Measurements from ENCODE around the gene B3GALNT2.
A peak's percentile ranks its signal among the peaks of the same experiment; 100 is the strongest.
"Not testable (repeated sequence)": the region's sequence is repeated elsewhere in the genome, so short reads cannot be mapped to it uniquely, and the experiment has no call there.

Gene B3GALNT2

DNA sequence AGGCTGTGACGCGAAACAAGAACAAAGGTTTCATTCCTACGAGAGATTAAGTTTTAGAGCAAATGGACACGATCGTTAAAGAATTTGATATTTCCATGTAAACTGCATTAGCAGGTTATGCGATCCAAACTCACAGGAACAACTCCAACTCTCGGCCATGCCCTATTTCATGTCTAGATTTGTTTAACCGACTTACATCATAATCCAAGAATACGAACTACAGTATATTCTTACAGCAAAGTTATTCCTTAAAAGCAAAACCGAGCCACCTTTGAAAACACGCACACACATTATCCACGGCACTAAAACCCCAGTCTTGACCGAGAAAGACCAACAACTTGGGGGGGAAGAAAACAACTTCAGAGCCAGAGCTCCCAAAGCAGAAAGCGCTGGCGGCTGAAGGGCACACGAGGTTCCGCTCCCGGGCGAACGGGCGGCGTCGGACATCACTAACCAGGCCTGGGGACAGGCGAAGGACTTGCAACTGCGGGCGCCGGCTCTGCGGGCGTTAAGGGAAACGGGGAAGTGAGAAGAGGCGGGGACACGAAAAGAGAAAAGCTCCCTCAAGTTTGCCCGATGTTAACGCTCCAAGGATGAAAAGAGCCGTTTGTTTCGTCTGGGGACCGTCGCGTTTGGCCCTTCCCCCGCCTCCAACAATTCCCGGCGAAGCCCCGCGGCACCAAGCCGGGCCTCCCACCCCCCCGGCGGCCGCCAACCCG lies 690 bp downstream of the B3GALNT2 start:
- DNase-seq (ENCODE audit: low read depth) = no peak

DNA sequence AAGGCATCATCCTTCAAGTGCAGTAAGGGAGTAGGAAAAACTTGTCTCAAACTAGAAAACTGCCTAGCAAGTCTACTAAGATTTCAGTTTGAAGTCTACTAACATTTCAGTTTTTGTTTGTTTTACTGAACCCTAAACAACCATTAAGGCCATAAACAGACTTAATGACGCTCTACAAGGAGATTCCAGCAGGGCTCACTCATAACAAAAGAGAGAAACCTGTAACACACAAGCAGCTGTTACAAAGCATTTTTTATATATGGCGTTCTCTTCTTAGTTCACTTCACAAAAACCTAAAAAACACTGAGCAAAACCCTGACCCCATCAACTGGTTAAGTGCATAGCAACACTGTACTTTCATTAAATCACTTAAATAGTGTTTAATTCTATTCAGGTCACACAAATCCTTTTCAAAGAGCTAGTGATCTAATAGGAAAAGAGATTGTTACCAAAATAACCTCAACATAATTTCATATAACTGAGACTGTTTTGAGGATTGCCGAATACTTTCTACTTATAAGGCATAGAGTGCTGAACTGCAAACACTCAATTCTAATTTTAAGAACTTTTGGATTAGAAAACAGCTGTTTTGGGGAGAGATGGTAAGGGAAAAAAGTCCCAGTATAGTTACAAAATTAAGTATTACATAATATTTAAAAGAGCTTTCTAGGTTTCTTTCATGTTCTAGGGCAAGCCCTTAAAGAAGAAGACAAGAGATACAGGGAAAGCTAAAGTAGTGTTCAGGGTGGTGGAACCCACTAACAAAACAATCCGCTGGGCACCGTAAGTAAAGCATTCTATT lies 1.4 kb downstream of the B3GALNT2 start:
- no peak for DNase-seq (ENCODE audit: low read depth)

DNA sequence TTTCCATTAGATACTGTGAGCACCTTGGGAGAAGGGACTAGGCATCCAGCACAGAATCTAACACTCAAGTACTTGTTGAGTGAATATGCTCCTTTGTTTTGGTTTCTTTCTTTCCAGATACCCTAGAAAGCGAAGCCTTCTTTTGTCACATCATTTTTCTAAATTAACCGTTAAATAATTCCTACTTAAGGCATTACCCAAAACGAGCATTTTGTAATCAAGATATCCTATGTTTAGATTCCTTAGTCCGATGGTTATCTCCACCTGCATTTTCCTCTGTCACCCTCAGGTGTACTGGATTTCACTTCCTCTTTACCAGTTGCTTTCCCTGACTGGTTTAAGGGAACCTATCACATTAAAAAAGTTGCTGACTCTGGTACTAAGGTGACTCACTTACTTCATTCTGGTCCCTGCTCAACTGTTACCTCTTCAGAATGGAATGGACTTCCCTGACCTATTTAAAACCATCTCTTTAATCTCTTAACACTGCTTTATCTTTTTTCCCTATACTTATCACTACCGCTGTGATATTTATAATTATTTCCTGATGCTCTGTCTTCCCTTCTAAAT lies 3.2 kb downstream of the B3GALNT2 start:
- no peak for DNase-seq (ENCODE audit: low read depth)

GRCh38 chr1:235495551-235495950 lies 8.7 kb downstream of the B3GALNT2 start:
- DNase-seq (ENCODE audit: low read depth) = no peak

GRCh38 chr1:235495030-235495429 lies 9.2 kb downstream of the B3GALNT2 start:
- no peak for DNase-seq (ENCODE audit: low read depth)

- no peak for DNase-seq (ENCODE audit: low read depth)
Measured at GRCh38 chr1:235494531-235494930, 9.7 kb downstream of the B3GALNT2 start.

- no peak for DNase-seq (ENCODE audit: low read depth)
Measured at GRCh38 chr1:235491644-235492043, 12.6 kb downstream of the B3GALNT2 start.

DNA sequence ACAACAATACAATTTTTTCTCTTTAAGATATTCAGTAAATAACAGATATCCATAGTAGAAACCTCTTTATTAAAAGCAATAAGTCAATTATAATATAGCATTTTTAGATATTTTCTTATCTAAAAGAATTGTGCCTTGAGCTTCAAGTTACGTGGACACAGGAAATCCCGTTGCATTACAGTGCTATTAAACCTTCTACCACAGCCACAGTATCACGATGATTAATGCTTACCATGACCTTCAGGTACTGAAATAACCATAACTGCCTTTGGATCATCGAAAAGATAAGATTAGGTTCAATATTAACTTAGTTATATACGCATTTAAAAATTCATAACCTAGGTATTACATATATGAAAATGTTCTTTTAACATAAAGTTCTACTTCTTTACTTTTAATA lies 17.9 kb downstream of the B3GALNT2 start:
- no peak for DNase-seq (ENCODE audit: low read depth)

- DNase-seq (ENCODE audit: low read depth) = no peak
Measured at GRCh38 chr1:235485558-235485957, 18.7 kb downstream of the B3GALNT2 start.

- DNase-seq (ENCODE audit: low read depth) = no peak
Measured at GRCh38 chr1:235483090-235483489, 21.2 kb downstream of the B3GALNT2 start.

DNA sequence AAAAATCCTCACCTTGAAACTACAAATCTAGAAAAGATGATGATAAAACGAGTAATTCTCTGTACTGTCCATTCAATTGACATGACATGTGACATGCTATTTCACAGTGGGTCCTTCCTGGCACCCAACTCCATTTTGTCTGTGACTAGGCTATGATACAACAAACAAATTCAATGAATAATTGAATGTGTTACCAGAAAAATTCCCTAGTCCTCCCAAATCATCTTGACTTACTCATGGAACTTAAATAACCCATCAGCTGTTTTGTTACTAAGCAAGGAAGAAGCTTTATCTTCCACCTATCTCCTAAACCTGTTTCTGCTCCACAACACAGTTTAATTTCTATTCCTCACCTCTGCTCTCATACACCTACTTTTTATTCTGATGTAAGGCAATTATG lies 30.4 kb downstream of the B3GALNT2 start:
- no peak for DNase-seq (ENCODE audit: low read depth)

DNA sequence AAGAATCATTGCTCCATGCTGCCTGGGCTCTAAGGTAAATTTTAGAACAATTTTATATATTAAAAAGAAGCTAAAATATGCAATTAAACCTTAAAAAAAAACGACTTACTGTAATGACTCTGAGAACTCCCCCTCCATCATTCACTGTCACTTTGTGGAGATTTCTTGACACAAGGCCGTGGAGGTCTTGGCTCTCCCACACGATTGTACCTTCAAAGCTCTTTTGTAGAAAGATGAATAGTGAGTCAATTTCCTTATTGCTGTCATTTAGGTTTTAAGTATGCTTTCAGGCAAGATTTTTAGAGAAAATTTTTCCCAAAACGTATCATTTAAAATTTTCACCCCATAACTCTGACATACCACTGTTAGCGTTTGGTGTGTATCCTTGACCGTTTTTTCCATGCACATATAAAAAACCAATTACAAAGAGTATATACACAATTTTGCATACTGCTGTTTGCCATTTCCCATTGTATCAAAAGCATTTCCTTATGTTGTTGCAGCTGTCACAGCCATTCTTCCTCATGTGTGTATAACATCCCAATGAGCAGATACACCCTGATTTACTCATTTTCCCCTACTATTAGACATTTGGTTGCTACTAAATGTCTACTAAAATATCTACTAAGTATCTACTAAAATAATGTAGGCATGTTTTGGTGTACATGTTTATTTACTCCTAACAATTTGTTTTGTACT lies 33.4 kb downstream of the B3GALNT2 start:
- DNase-seq (ENCODE audit: low read depth) = no peak

DNA sequence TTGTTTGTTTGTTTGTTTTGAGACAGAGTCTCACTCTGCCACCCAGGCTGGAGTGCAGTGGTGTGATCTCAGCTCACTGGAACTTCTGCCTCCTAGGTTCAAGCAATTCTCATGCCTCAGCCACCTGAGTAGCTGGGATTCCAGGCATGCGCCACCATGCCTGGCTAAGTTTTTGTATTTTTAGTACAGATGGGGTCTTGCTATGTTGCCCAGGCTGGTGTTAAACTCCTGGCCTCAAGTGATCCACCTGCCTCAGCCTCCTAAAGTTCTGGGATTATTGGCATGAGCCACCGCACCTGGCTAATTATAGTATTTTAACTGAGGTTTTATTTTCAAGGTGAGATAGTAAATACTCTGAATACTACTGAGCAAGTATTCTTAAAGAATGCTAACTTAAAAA lies 34.4 kb downstream of the B3GALNT2 start:
- DNase-seq (ENCODE audit: low read depth) = not testable (repeated sequence)

GRCh38 chr1:235468970-235469369 lies 35.3 kb downstream of the B3GALNT2 start:
- DNase-seq (ENCODE audit: low read depth) = peak; percentile 5

DNA sequence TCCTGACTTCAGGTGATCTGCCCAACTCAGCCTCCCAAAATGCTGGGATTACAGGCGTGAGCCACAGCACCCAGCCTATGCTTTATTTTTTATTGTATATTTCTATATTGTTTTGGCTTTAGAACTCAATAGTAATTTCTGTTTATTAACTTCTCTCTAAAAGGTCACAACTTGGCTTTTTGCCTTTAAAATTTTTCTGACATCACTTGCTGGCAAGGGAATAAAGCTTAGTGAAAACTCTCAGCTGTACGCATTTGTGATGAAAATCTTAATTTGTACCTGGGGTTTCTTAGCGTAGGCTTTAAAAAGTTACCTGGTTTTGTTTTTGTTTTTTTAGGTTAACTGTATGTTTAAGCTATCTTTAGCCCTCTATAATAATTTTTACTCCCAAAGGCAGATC lies 36.2 kb downstream of the B3GALNT2 start:
- no peak for DNase-seq (ENCODE audit: low read depth)

DNA sequence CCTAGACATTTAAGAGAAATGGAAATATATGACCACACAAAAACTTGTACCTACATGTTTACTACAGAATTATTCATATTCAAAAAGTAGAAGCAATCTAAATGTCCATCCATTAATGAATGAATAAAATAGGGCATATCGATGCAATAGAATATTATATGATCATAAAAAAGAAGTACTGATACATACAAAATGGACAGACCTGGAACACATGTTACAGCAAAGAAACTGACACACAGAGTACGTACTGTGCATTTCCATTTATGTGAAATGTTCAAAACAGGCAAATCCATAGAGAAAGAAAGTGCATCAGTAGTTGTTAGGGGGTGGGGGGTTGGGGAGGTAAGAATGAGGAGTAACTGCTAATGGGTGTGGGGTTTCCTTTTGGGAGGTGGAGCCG lies 39.2 kb downstream of the B3GALNT2 start:
- no peak for DNase-seq (ENCODE audit: low read depth)

DNA sequence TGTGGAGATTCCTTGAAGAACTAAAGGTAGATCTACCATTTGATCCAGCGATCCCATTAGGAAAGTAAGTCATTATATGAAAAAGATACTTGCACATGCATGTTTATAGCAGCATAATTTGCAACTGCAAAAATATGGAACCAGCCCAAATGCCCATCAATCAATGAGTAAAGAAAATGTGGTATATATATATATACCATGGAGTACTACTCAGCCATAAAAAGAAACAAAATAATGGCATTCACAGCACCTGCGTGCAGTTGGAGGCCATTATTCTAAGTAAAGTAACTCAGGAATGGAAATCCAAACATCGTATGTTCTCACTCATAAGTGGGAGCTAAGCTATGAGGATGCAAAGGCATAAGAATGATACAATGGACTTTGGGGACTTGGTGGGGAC lies 41.4 kb downstream of the B3GALNT2 start:
- DNase-seq (ENCODE audit: low read depth) = not testable (repeated sequence)

- DNase-seq (ENCODE audit: low read depth) = no peak
Measured at GRCh38 chr1:235461954-235462353, 42.3 kb downstream of the B3GALNT2 start.

DNA sequence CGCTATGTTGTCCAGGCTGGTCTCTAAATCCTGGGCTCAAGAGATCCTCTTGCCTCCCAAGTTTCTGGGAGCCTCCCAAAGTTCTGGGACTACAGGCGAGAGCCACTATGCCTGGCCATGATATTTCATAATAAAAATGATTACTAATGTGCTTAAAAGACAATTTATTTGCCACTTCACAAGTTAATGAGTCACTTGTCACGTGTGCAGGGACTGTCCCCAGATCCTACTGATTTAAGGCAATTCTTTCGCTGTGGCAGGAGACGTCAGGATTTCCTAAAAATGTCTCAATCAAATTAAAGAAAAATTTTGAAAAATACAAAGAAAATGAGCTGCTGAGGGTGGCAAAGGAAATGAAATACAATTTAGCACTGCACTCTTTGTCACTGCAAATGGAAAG lies 43.5 kb downstream of the B3GALNT2 start:
- DNase-seq (ENCODE audit: low read depth) = no peak

DNA sequence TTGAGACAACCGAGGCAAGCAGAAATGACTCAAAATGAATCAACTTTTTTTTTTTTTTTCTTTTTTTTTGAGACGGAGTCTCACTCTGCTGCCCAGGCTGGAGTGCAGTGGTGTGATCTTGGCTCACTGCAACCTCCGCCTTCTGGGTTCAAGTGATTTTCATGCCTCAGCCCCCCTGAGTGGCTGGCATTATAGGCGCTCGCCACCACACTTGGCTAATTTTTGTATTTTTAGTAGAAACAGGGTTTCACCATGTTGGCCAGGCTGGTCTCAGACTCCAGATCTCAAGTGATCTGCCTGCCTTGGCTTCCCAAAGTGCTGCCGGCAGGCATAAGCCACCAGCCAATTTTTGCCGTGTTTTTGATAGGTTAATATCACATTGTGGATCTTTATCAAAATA lies 46.4 kb downstream of the B3GALNT2 start:
- DNase-seq (ENCODE audit: low read depth) = not testable (repeated sequence)

DNA sequence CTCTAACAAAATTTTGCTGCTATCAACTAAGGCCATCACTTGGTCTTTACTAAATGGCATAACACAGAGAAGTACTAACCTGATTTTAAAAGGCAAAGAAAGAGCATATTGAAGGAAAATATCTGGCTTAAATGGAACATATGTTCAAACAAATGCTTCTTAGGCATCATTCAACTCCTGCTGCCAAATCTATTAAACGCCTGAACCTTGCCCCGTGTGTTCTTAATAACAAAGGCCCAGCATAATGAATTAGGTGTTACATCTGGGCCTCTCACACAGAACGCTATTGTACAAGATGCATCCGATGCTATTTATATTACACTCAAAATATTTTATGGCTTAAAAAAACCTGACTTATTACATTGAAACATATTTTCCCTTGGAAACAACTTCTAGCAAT lies 48.4 kb downstream of the B3GALNT2 start:
- DNase-seq (ENCODE audit: low read depth) = no peak

DNA sequence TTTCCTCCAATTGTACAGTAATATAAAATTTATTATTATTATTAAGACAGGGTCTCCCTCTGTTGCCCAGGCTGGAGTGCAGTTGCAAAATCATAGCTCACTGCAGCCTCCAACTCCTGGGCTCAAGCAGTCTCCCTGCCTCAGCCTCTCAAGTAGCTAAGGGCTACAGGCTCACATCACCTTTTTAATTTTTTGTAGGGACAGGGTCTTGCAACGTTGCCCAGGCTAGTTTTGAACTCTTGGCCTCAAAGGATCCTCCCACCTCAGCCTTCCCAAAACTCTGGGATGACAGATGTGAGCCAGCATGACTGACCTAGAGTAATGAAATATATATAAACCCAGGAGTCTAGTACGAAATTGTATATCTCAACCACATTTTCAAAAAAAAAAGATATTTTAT lies 49.2 kb downstream of the B3GALNT2 start:
- no peak for DNase-seq (ENCODE audit: low read depth)

DNA sequence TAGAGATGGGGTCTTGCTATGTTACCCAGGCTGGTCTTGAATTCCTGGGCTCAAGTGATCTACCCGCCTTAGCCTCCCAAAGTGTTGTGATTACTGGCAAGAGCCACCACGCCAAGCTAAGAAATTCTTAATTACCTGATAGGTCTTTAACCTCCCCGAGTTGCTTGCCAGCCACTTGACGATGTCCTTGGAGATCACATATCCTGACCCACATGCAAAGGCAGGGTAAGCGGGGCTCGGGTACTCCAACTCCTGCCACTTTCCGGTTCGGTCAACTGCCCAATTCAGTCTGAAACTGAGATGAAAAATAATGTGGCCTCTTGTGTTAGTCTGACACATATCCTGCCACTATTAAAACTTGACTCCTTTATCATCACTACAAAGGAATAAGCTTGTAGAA lies 50.2 kb downstream of the B3GALNT2 start:
- DNase-seq (ENCODE audit: low read depth) = no peak

Data from HS-27A (cell line).